Measurements from ENCODE around the gene KRTAP29-1.

Gene KRTAP29-1

DNA sequence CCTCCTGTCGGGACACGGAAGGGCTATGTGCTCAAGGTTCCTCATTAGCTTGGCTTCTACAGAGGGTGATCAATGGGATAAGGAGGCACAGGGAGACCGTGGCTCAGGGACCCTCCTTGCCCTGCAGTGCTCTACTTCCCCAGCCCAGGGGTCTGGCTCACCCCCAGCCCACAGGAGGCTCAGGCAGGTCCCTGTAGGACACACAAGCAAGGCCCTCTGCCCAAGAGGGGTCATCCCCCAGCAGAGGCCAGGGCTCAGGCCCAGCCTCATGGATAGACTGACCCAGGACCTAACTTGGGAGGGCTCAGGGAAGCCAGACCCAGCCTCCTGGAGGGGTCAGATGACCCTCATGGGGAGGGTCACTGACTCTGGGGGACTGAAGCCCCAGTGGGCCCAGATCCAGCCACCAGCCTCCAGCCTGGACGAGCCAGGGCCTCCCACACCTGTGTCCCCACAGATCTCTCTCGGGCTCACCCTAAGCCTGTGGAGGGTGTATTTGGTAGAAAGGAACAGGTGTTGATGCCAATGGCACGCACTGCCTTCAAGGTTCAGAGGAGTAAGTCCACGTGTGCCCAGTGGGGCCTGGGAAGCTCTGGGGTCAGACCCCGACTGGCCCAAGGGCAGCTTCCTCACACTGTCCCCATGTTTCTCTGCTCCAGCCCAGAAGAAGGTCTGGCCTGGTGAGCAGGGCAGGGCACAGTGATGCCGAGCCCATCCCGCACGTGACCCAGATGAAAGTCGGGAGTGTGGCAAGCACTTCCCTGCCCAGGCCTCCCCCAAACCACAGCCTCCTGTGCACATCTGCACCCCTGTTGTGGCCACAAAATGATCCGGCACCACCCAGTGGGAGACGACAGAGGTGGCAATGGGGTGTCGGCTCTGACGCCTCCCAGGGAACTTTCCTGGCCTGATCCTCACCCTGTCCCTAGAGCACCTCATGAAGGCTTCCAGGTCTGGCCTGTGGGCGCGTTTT, 23.8 kb upstream of the KRTAP29-1 start:
- Histone ChIP-seq H3K4me3 (ENCODE audit: low read length) (no peak overlapping the region), H3K9me3 (ENCODE audit: control insufficient read depth, insufficient read depth, low read length) (no peaks in the 10 kb centered on the region), H3K79me2 (ENCODE audit: control insufficient read depth, low read length) (no peaks in the 10 kb centered on the region), H3K27me3 (ENCODE audit: control insufficient read depth, low read length) (no peaks in the 10 kb centered on the region), H4K20me1 (ENCODE audit: control insufficient read depth, insufficient read depth, low read depth, low read length) (no peaks in the 10 kb centered on the region), H3K36me3 (ENCODE audit: control insufficient read depth, low read length) (no peaks in the 10 kb centered on the region), H3K4me2 (ENCODE audit: low read length) (no peak overlapping the region), H3F3A (ENCODE audit: control insufficient read depth, insufficient read depth) (no peaks in the 10 kb centered on the region), H3K27ac (ENCODE audit: low read depth, low read length) (no peak overlapping the region), H3K9me2 (replicated peaks; ENCODE audit: control insufficient read depth, low read length) (no peaks in the 10 kb centered on the region), H3K4me1 (ENCODE audit: control insufficient read depth, low read length) (peaks cover 13% of the 10 kb centered on the region)
- TF ChIP-seq, protein P1, sequence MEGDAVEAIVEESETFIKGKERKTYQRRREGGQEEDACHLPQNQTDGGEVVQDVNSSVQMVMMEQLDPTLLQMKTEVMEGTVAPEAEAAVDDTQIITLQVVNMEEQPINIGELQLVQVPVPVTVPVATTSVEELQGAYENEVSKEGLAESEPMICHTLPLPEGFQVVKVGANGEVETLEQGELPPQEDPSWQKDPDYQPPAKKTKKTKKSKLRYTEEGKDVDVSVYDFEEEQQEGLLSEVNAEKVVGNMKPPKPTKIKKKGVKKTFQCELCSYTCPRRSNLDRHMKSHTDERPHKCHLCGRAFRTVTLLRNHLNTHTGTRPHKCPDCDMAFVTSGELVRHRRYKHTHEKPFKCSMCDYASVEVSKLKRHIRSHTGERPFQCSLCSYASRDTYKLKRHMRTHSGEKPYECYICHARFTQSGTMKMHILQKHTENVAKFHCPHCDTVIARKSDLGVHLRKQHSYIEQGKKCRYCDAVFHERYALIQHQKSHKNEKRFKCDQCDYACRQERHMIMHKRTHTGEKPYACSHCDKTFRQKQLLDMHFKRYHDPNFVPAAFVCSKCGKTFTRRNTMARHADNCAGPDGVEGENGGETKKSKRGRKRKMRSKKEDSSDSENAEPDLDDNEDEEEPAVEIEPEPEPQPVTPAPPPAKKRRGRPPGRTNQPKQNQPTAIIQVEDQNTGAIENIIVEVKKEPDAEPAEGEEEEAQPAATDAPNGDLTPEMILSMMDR (IDR thresholded peaks at IDR 0.05; ENCODE audit: low read depth, low read length, poor library complexity, severe bottlenecking), result no peak
- no peak for TF ChIP-seq EZH2phosphoT487 (IDR thresholded peaks at IDR 0.05; ENCODE audit: borderline replicate concordance, low read length)

GRCh38 chr17:41325611-41326010, 23.0 kb upstream of the KRTAP29-1 start:
- no peak overlapping the region for H3K27ac ChIP-seq (ENCODE audit: low read depth, low read length)
- H3K9me3 ChIP-seq (ENCODE audit: control insufficient read depth, insufficient read depth, low read length), result peaks cover 3% of the 10 kb centered on the region; the same call in 1 of the 2 replicates
- no peaks in the 10 kb centered on the region for H3K27me3 ChIP-seq (ENCODE audit: control insufficient read depth, low read length)
- H3K36me3 ChIP-seq (ENCODE audit: control insufficient read depth, low read length), result no peaks in the 10 kb centered on the region; the same call in 1 of the 2 replicates
- no peak for TF ChIP-seq EZH2phosphoT487 (IDR thresholded peaks at IDR 0.05; ENCODE audit: borderline replicate concordance, low read length)
- TF ChIP-seq, protein P1 (IDR thresholded peaks at IDR 0.05; ENCODE audit: low read depth, low read length, poor library complexity, severe bottlenecking), result no peak
- no peak overlapping the region for H3K4me2 ChIP-seq (ENCODE audit: low read length)
- H4K20me1 ChIP-seq (ENCODE audit: control insufficient read depth, insufficient read depth, low read depth, low read length), result no peaks in the 10 kb centered on the region
- H3K4me1 ChIP-seq (ENCODE audit: control insufficient read depth, low read length), result peaks cover 16% of the 10 kb centered on the region
- no peaks in the 10 kb centered on the region for H3K9me2 ChIP-seq (replicated peaks; ENCODE audit: control insufficient read depth, low read length)
- H3F3A ChIP-seq (ENCODE audit: control insufficient read depth, insufficient read depth), result no peaks in the 10 kb centered on the region
- H3K79me2 ChIP-seq (ENCODE audit: control insufficient read depth, low read length), result no peaks in the 10 kb centered on the region
- no peak overlapping the region for H3K4me3 ChIP-seq (ENCODE audit: low read length)

DNA sequence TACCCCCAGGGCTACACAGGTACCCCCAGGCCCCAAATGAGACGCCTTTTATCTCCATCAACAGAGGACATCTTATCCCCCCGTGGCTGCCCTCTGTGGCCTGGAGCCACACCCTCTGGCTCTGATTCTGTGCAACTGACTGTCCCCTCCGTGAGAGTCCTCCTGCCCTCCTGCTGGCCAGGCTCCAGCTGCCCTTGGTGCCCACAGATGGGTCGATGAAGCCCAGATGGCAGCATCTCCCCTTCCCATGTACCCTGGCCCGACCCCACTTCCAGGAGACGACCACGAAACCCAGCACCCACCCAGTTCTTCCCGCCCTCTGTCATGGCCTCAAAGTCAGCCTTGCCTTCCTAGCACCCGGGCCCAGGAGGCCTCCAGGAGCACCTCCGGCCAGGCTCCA, 22.5 kb upstream of the KRTAP29-1 start:
- Histone ChIP-seq H3K27me3 (ENCODE audit: control insufficient read depth, low read length) (no peaks in the 10 kb centered on the region), H3K4me3 (ENCODE audit: low read length) (no peak overlapping the region), H3K36me3 (ENCODE audit: control insufficient read depth, low read length) (no peaks in the 10 kb centered on the region; the same call in 1 of the 2 replicates), H3F3A (ENCODE audit: control insufficient read depth, insufficient read depth) (no peaks in the 10 kb centered on the region), H3K4me1 (ENCODE audit: control insufficient read depth, low read length) (peaks cover 21% of the 10 kb centered on the region), H4K20me1 (ENCODE audit: control insufficient read depth, insufficient read depth, low read depth, low read length) (no peaks in the 10 kb centered on the region), H3K9me3 (ENCODE audit: control insufficient read depth, insufficient read depth, low read length) (peaks cover 7% of the 10 kb centered on the region; the same call in 1 of the 2 replicates), H3K9me2 (replicated peaks; ENCODE audit: control insufficient read depth, low read length) (no peaks in the 10 kb centered on the region), H3K27ac (ENCODE audit: low read depth, low read length) (no peak overlapping the region), H3K79me2 (ENCODE audit: control insufficient read depth, low read length) (no peaks in the 10 kb centered on the region), H3K4me2 (ENCODE audit: low read length) (no peak overlapping the region)
- TF ChIP-seq EZH2phosphoT487 (IDR thresholded peaks at IDR 0.05; ENCODE audit: borderline replicate concordance, low read length), result no peak
- TF ChIP-seq, protein P1 (IDR thresholded peaks at IDR 0.05; ENCODE audit: low read depth, low read length, poor library complexity, severe bottlenecking), result no peak

All from DOHH2 (cell line).